Thoracic aorta (tissue), 2 donors: ENCODE results near the gene GNG7. TPM values are rescaled to one million over a fixed set of nuclear protein-coding genes. Genes with fewer than 3 reads are reported as not detected.

Experiments
- ATAC-seq: fragments of 150-250 bp; one replicate; pipeline ENCODE4 v1.8.0; 2017; ENCODE audit warnings: low read depth; ENCODE audit not compliant: insufficient number of reproducible peaks, low FRiP score
- DNase-seq: peaks from one replicate; pipeline ENCODE4 v3.0.0-alpha.2; 2020; ENCODE audit warnings: low spot score
- H3K27ac ChIP-seq, 2 donors: fragments of 200-600 bp; sonication (generic); 1 replicate in 1 of 2; 2 replicates in 1 of 2; pipeline ENCODE4 v1.5.1; 2016; ENCODE audit warnings: mild to moderate bottlenecking in 2 of 2, moderate library complexity in 2 of 2
- H3K27me3 ChIP-seq: fragments of 200-600 bp; sonication (generic); replicated peaks from 2 replicates; pipeline ENCODE4 v1.6.0; 2016; ENCODE audit warnings: mild to moderate bottlenecking; ENCODE audit not compliant: insufficient read depth
- H3K36me3 ChIP-seq: fragments of 200-600 bp; sonication (generic); one replicate; pipeline ENCODE4 v1.5.1; 2016
- H3K4me1 ChIP-seq, 2 donors: fragments of 200-600 bp; sonication (generic); 1 replicate in 1 of 2; 2 replicates in 1 of 2; pipeline versions ENCODE4 v1.5.1 to v1.6.0; 2016; ENCODE audit warnings: low read depth in 2 of 2, mild to moderate bottlenecking in 1 of 2; ENCODE audit not compliant: control insufficient read depth in 1 of 2
- H3K4me3 ChIP-seq: fragments of 200-600 bp; sonication (generic); 2 replicates; pipeline ENCODE4 v1.5.1; 2016; ENCODE audit warnings: mild to moderate bottlenecking
- H3K9me3 ChIP-seq: fragments of 200-600 bp; sonication (generic); 2 replicates; pipeline ENCODE4 v1.5.1; 2016
- CTCF ChIP-seq: fragments of 200-600 bp; sonication (generic); IDR thresholded peaks from one replicate; pipeline ENCODE4 v1.5.1; 2019; ENCODE audit warnings: antibody characterized with exemption
- total RNA-seq, 2 donors: library from RNA; depleted of rRNA; stranded (reverse); fragments of >200 nt; gene quantifications; one replicate each; pipeline versions ENCODE4 v1.1.0 to v1.2.3, GENCODE V29; 2016

The GNG7 gene
- total RNA-seq, 2 donors from 2014 or later = 2.3 to 3.2 TPM

GRCh38 chr19:2717638-2718541 is 15.4 kb upstream of the GNG7 start:
- H3K36me3 ChIP-seq = no peaks in the 10 kb centered on the region
- H3K27me3 ChIP-seq = no peaks in the 10 kb centered on the region
- no peak for ATAC-seq
- no peak overlapping the region for H3K27ac ChIP-seq
- no peak overlapping the region for H3K4me3 ChIP-seq
- peaks cover 5% of the 10 kb centered on the region for H3K9me3 ChIP-seq
- no peak for TF ChIP-seq CTCF
- no peak for DNase-seq
- peaks cover 4 to 28% of the 10 kb centered on the region in 2 donors for H3K4me1 ChIP-seq

- ATAC-seq (no peak), DNase-seq (no peak)
- Histone ChIP-seq H3K4me1 (peaks cover 3 to 19% of the 10 kb centered on the region in 2 donors), H3K9me3 (peaks cover 5% of the 10 kb centered on the region), H3K4me3 (no peak overlapping the region), H3K27ac (no peak overlapping the region), H3K36me3 (no peaks in the 10 kb centered on the region), H3K27me3 (no peaks in the 10 kb centered on the region)
- TF ChIP-seq CTCF = no peak
These were observed 14.5 kb upstream of the GNG7 start for GRCh38 chr19:2716722-2717637.

- no peaks in the 10 kb centered on the region for H3K36me3 ChIP-seq
- peaks cover 3 to 12% of the 10 kb centered on the region in 2 donors for H3K4me1 ChIP-seq
- no peak for TF ChIP-seq CTCF
- DNase-seq (no peak), ATAC-seq (no peak)
- peaks cover 5% of the 10 kb centered on the region for H3K9me3 ChIP-seq
- H3K27ac ChIP-seq = no peak overlapping the region
- no peak overlapping the region for H3K4me3 ChIP-seq
- no peaks in the 10 kb centered on the region for H3K27me3 ChIP-seq
These were observed 13.8 kb upstream of the GNG7 start for GRCh38 chr19:2716275-2716650.

GRCh38 chr19:2715470-2716274 is 13.2 kb upstream of the GNG7 start:
- Histone ChIP-seq H3K27me3 (no peaks in the 10 kb centered on the region), H3K4me3 (no peak overlapping the region), H3K36me3 (no peaks in the 10 kb centered on the region), H3K27ac (no peak overlapping the region), H3K4me1 (peaks cover 3 to 11% of the 10 kb centered on the region in 2 donors), H3K9me3 (peaks cover 5% of the 10 kb centered on the region)
- TF ChIP-seq CTCF = no peak
- no peak for DNase-seq
- no peak for ATAC-seq
